Peyer's patch (tissue), 4 donors: ENCODE data around the gene OTUB1.

Source experiments
- CTCF ChIP-seq, 6 experiments: fragments of 450-650 bp in 4 of 6; fragments of 200-600 bp in 2 of 6; sonication (generic) in 1 of 6; IDR thresholded peaks; one replicate each; pipeline ENCODE4 v1.5.1; 2017 to 2019; ENCODE audit warnings: antibody characterized with exemption in 6 of 6, mild to moderate bottlenecking in 3 of 6, moderate library complexity in 1 of 6
- POLR2A ChIP-seq, 2 donors: fragments of 450-650 bp; IDR thresholded peaks; one replicate each; pipeline ENCODE4 v1.5.1; 2017; ENCODE audit warnings: antibody characterized with exemption in 2 of 2, mild to moderate bottlenecking in 2 of 2, moderate library complexity in 2 of 2

GRCh38 chr11:64031001-64031400, 44.8 kb downstream of the OTUB1 start:
- no peak for TF ChIP-seq CTCF (IDR thresholded peaks at IDR 0.05)
- no peak for TF ChIP-seq POLR2A (IDR thresholded peaks at IDR 0.05)
